Measurements from ENCODE around the gene PSMD2. TPM values are rescaled to one million over a fixed set of nuclear protein-coding genes. Genes with fewer than 3 reads are reported as not detected.

The PSMD2 gene
- total RNA-seq, 1 experiment from 2014 or later: 359 TPM

DNA sequence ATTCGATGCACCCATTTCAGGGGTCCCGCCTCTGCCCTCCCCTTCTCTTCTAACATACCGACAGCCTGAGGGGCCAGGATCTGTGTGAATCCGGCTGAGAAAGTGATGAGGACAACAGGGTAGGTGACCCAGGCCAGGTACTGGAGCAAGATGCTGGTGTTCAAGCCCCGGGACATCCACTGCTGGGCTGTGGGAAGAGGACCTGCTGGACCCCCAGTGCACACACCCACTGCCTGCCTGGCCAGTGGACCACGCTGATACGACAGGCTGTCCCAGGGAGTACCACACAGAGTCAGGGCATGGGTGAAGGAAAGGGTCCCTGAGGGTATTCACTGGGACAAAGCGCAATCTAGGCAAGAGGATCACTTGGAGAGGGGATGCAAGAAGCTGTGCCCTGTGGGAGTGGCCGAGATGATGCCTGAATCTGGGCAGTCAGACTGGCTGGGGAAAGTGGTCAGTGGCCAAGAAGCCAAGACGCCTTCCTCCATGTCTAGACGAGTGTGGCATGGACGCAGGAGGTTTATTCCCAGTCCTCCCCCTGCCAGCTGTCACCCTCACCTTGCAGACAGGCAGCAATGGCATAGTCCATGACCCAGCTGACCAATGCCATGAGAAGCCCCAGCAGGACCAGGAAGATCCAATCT, 59.2 kb downstream of the PSMD2 start (continued):
- TF ChIP-seq, protein P1, sequence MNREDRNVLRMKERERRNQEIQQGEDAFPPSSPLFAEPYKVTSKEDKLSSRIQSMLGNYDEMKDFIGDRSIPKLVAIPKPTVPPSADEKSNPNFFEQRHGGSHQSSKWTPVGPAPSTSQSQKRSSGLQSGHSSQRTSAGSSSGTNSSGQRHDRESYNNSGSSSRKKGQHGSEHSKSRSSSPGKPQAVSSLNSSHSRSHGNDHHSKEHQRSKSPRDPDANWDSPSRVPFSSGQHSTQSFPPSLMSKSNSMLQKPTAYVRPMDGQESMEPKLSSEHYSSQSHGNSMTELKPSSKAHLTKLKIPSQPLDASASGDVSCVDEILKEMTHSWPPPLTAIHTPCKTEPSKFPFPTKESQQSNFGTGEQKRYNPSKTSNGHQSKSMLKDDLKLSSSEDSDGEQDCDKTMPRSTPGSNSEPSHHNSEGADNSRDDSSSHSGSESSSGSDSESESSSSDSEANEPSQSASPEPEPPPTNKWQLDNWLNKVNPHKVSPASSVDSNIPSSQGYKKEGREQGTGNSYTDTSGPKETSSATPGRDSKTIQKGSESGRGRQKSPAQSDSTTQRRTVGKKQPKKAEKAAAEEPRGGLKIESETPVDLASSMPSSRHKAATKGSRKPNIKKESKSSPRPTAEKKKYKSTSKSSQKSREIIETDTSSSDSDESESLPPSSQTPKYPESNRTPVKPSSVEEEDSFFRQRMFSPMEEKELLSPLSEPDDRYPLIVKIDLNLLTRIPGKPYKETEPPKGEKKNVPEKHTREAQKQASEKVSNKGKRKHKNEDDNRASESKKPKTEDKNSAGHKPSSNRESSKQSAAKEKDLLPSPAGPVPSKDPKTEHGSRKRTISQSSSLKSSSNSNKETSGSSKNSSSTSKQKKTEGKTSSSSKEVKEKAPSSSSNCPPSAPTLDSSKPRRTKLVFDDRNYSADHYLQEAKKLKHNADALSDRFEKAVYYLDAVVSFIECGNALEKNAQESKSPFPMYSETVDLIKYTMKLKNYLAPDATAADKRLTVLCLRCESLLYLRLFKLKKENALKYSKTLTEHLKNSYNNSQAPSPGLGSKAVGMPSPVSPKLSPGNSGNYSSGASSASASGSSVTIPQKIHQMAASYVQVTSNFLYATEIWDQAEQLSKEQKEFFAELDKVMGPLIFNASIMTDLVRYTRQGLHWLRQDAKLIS (CRISPR knock-in tag; IDR thresholded peaks at IDR 0.05; ENCODE audit: borderline replicate concordance): no peak
- TF ChIP-seq, protein P2, sequence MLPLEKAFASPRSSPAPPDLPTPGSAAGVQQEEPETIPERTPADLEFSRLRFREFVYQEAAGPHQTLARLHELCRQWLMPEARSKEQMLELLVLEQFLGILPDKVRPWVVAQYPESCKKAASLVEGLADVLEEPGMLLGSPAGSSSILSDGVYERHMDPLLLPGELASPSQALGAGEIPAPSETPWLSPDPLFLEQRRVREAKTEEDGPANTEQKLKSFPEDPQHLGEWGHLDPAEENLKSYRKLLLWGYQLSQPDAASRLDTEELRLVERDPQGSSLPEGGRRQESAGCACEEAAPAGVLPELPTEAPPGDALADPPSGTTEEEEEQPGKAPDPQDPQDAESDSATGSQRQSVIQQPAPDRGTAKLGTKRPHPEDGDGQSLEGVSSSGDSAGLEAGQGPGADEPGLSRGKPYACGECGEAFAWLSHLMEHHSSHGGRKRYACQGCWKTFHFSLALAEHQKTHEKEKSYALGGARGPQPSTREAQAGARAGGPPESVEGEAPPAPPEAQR (CRISPR knock-in tag; IDR thresholded peaks at IDR 0.05): no peak
- TF ChIP-seq TCF7 (CRISPR knock-in tag; IDR thresholded peaks at IDR 0.05; ENCODE audit: low read depth) (no peak), ESRRA (CRISPR knock-in tag; IDR thresholded peaks at IDR 0.05; ENCODE audit: borderline replicate concordance) (no peak), ZNF671 (CRISPR knock-in tag; IDR thresholded peaks at IDR 0.05) (no peak), PRRX2 (CRISPR knock-in tag; IDR thresholded peaks at IDR 0.05) (no peak), ZNF219 (CRISPR knock-in tag; IDR thresholded peaks at IDR 0.05; ENCODE audit: borderline replicate concordance) (no peak)
- TF ChIP-seq, protein P3, sequence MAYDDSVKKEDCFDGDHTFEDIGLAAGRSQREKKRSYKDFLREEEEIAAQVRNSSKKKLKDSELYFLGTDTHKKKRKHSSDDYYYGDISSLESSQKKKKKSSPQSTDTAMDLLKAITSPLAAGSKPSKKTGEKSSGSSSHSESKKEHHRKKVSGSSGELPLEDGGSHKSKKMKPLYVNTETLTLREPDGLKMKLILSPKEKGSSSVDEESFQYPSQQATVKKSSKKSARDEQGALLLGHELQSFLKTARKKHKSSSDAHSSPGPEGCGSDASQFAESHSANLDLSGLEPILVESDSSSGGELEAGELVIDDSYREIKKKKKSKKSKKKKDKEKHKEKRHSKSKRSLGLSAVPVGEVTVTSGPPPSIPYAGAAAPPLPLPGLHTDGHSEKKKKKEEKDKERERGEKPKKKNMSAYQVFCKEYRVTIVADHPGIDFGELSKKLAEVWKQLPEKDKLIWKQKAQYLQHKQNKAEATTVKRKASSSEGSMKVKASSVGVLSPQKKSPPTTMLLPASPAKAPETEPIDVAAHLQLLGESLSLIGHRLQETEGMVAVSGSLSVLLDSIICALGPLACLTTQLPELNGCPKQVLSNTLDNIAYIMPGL (CRISPR knock-in tag; IDR thresholded peaks at IDR 0.05): no peak

Other genes starting within 250 kb of the PSMD2 start
- not detected in 3 replicates for gene HTR3C, start 246.2 kb upstream of the PSMD2 start, total RNA-seq (2021)
- gene HTR3E, start 202.2 kb upstream of the PSMD2 start, total RNA-seq (2021): not detected in 3 replicates
- 36.6 to 42.3 TPM (median 38.0 TPM) in 3 replicates for gene EIF2B5, start 163.9 kb upstream of the PSMD2 start, total RNA-seq (2021)
- gene DVL3, start 143.9 kb upstream of the PSMD2 start, total RNA-seq (2021): 64.5 to 76.2 TPM (median 66.5 TPM) in 3 replicates
- 370 to 399 TPM (median 383 TPM) in 3 replicates for gene AP2M1, start 124.4 kb upstream of the PSMD2 start, total RNA-seq (2021)
- 49.7 to 63.6 TPM (median 50.0 TPM) in 3 replicates for gene ABCF3, start 113.0 kb upstream of the PSMD2 start, total RNA-seq (2021)
- 0.44 to 0.57 TPM (median 0.55 TPM) in 3 replicates for gene VWA5B2, start 69.7 kb upstream of the PSMD2 start, total RNA-seq (2021)
- 57.3 to 60.0 TPM (median 58.7 TPM) in 3 replicates for gene ALG3, start 50.3 kb upstream of the PSMD2 start, total RNA-seq (2021)
- 11.3 to 11.8 TPM (median 11.4 TPM) in 3 replicates for gene EEF1AKMT4, start 49.6 kb upstream of the PSMD2 start, total RNA-seq (2021)
- 10.5 to 13.1 TPM (median 11.5 TPM) in 3 replicates for gene CAMK2N2, start 37.7 kb upstream of the PSMD2 start, total RNA-seq (2021)
- gene ECE2, start 23.2 kb upstream of the PSMD2 start, total RNA-seq (2021): 0.46 to 1.2 TPM (median 0.64 TPM) in 3 replicates
- gene EIF4G1, start 15.4 kb downstream of the PSMD2 start, total RNA-seq (2021): 411 to 557 TPM (median 439 TPM) in 3 replicates
- gene FAM131A, start 38.4 kb downstream of the PSMD2 start, total RNA-seq (2021): 20.3 to 23.0 TPM (median 20.4 TPM) in 3 replicates
- 15.7 to 22.6 TPM (median 17.0 TPM) in 3 replicates for gene CLCN2, start 62.4 kb downstream of the PSMD2 start, total RNA-seq (2021)
- gene POLR2H, start 62.5 kb downstream of the PSMD2 start, total RNA-seq (2021): 117 to 133 TPM (median 118 TPM) in 3 replicates
- 0.55 to 1.4 TPM (median 1.0 TPM) in 3 replicates for gene THPO, start 79.0 kb downstream of the PSMD2 start, total RNA-seq (2021)
- 1.3 to 2.7 TPM (median 1.8 TPM) in 3 replicates for gene CHRD, start 80.8 kb downstream of the PSMD2 start, total RNA-seq (2021)

Measured in WTC11 (cell line).